Osteocyte (in vitro differentiated cells): ENCODE data around the gene SCARB1. TPM values are rescaled to one million over a fixed set of nuclear protein-coding genes. Genes with fewer than 3 reads are reported as not detected.
"Not testable (repeated sequence)": the region's sequence is repeated elsewhere in the genome, so short reads cannot be mapped to it uniquely, and the experiment has no call there.

Experiments
- DNase-seq: peaks from one replicate; pipeline ENCODE4 v3.0.0; 2021; ENCODE audit warnings: mixed read lengths; ENCODE audit not compliant: unreplicated experiment; ENCODE audit errors: extremely low spot score
- H3K27ac Mint-ChIP-seq: one replicate; pipeline ENCODE4 v1.8.0; 2021; ENCODE audit warnings: mild to moderate bottlenecking, mixed read lengths; ENCODE audit not compliant: unreplicated experiment
- H3K27me3 Mint-ChIP-seq: one replicate; pipeline ENCODE4 v1.8.0; 2021; ENCODE audit warnings: mixed read lengths; ENCODE audit not compliant: unreplicated experiment
- H3K36me3 Mint-ChIP-seq: one replicate; pipeline ENCODE4 v1.8.0; 2021; ENCODE audit warnings: mixed read lengths; ENCODE audit not compliant: unreplicated experiment
- H3K4me1 Mint-ChIP-seq: one replicate; pipeline ENCODE4 v1.8.0; 2021; ENCODE audit warnings: mixed read lengths; ENCODE audit not compliant: unreplicated experiment
- H3K4me3 Mint-ChIP-seq: one replicate; pipeline ENCODE4 v1.8.0; 2021; ENCODE audit warnings: mild to moderate bottlenecking, moderate library complexity, mixed read lengths; ENCODE audit not compliant: unreplicated experiment
- H3K9me3 Mint-ChIP-seq: one replicate; pipeline ENCODE4 v1.8.0; 2021; ENCODE audit warnings: mixed read lengths; ENCODE audit not compliant: unreplicated experiment
- CTCF ChIP-seq: fragments of 200-600 bp; sonication (generic); IDR thresholded peaks from 2 replicates; pipeline ENCODE4 v1.5.0; 2021; ENCODE audit warnings: antibody characterized with exemption, mild to moderate bottlenecking, moderate library complexity
- total RNA-seq: library from RNA; stranded (reverse); gene quantifications from 2 replicates; pipeline ENCODE4 v1.2.1, GENCODE V29; 2021

SCARB1 gene
- total RNA-seq, 1 donor from 2014 or later, result 27.1 TPM

- no peaks in the 10 kb centered on the region for H3K9me3 Mint-ChIP-seq
- no peaks in the 10 kb centered on the region for H3K27me3 Mint-ChIP-seq
- H3K27ac Mint-ChIP-seq, result no peak overlapping the region
- no peak for DNase-seq
- H3K4me1 Mint-ChIP-seq, result no peaks in the 10 kb centered on the region
- no peak for TF ChIP-seq CTCF
- H3K36me3 Mint-ChIP-seq, result no peaks in the 10 kb centered on the region
- no peak overlapping the region for H3K4me3 Mint-ChIP-seq
Measured at GRCh38 chr12:124884587-124885438, 21.1 kb upstream of the SCARB1 start.

GRCh38 chr12:124883263-124884130 is 19.8 kb upstream of the SCARB1 start:
- no peaks in the 10 kb centered on the region for H3K27me3 Mint-ChIP-seq
- DNase-seq, result no peak
- no peak overlapping the region for H3K27ac Mint-ChIP-seq
- no peaks in the 10 kb centered on the region for H3K36me3 Mint-ChIP-seq
- TF ChIP-seq CTCF, result no peak
- no peaks in the 10 kb centered on the region for H3K9me3 Mint-ChIP-seq
- no peak overlapping the region for H3K4me3 Mint-ChIP-seq
- H3K4me1 Mint-ChIP-seq, result no peaks in the 10 kb centered on the region

GRCh38 chr12:124881123-124881522 is 17.5 kb upstream of the SCARB1 start:
- Mint-ChIP-seq H3K27me3 (no peaks in the 10 kb centered on the region), H3K4me1 (no peaks in the 10 kb centered on the region), H3K36me3 (no peaks in the 10 kb centered on the region), H3K4me3 (no peak overlapping the region), H3K9me3 (no peaks in the 10 kb centered on the region), H3K27ac (no peak overlapping the region)
- DNase-seq, result no peak
- TF ChIP-seq CTCF, result no peak

- H3K27ac Mint-ChIP-seq, H3K4me3 Mint-ChIP-seq, DNase-seq, H3K9me3 Mint-ChIP-seq, H3K4me1 Mint-ChIP-seq, H3K27me3 Mint-ChIP-seq, H3K36me3 Mint-ChIP-seq: not testable (repeated sequence)
Measured at GRCh38 chr12:124880335-124880734, 16.7 kb upstream of the SCARB1 start.

- TF ChIP-seq CTCF, result no peak
- Mint-ChIP-seq H3K4me1 (no peaks in the 10 kb centered on the region), H3K27ac (no peak overlapping the region), H3K4me3 (no peak overlapping the region), H3K9me3 (no peaks in the 10 kb centered on the region), H3K36me3 (no peaks in the 10 kb centered on the region), H3K27me3 (no peaks in the 10 kb centered on the region)
- no peak for DNase-seq
Measured at GRCh38 chr12:124878795-124879516, 15.3 kb upstream of the SCARB1 start.
